Lung (tissue), 12 donors: ENCODE data around the gene PBRM1. TPM values are rescaled to one million over a fixed set of nuclear protein-coding genes. Genes with fewer than 3 reads are reported as not detected.

Experiments
- ATAC-seq: fragments of 200-7000 bp; cut with Tn5 transposase; one replicate; pipeline ENCODE4 v1.9.1; 2020; ENCODE audit warnings: moderate number of reproducible peaks; ENCODE audit not compliant: insufficient read depth, low FRiP score
- DNase-seq, 3 donors: peaks; one replicate each; pipeline ENCODE4 v3.0.0-alpha.2; 2013 to 2017
- H3K27ac ChIP-seq, 2 donors: one replicate each; pipeline ENCODE4 v1.5.1; 2013; ENCODE audit warnings: mild to moderate bottlenecking in 2 of 2, moderate library complexity in 2 of 2, control low read depth in 1 of 2, inconsistent platforms in 1 of 2, low read depth in 1 of 2, low read length in 1 of 2
- H3K27me3 ChIP-seq, 3 donors: one replicate each; pipeline ENCODE4 v1.5.1; 2013; ENCODE audit warnings: low read length in 2 of 3; ENCODE audit not compliant: control insufficient read depth in 3 of 3, insufficient read depth in 3 of 3
- H3K36me3 ChIP-seq, 4 donors: one replicate each; pipeline ENCODE4 v1.5.1; 2013; ENCODE audit warnings: low read length in 4 of 4, mild to moderate bottlenecking in 1 of 4, moderate library complexity in 1 of 4; ENCODE audit not compliant: control insufficient read depth in 4 of 4, insufficient read depth in 4 of 4
- H3K4me1 ChIP-seq, 5 donors: one replicate each; pipeline ENCODE4 v1.5.1; 2013; ENCODE audit warnings: low read length in 5 of 5, mild to moderate bottlenecking in 2 of 5, moderate library complexity in 1 of 5; ENCODE audit not compliant: control insufficient read depth in 5 of 5, insufficient read depth in 5 of 5
- H3K4me3 ChIP-seq: one replicate; pipeline ENCODE4 v1.5.1; 2013; ENCODE audit warnings: mild to moderate bottlenecking, control low read depth, moderate library complexity
- H3K9ac ChIP-seq, 2 donors: one replicate each; pipeline ENCODE4 v1.5.1; 2013; ENCODE audit warnings: low read length in 2 of 2, control low read depth in 1 of 2; ENCODE audit not compliant: insufficient read depth in 1 of 2
- H3K9me3 ChIP-seq, 4 donors: one replicate each; pipeline ENCODE4 v1.5.1; 2013; ENCODE audit warnings: low read length in 3 of 4, mild to moderate bottlenecking in 1 of 4, moderate library complexity in 1 of 4; ENCODE audit not compliant: control insufficient read depth in 4 of 4, insufficient read depth in 3 of 4
- WGBS, 2 donors: extraction: QIAGEN DNeasy Blood & Tissue Kit; methylation state at CpG; one replicate each; pipeline ENCODE4 v1.1.7; 2013; 5-methylcytosine and 5-hydroxymethylcytosine counted together
- polyA plus RNA-seq, 2 donors: library from polyadenylated mRNA; stranded (reverse); fragments of 200-250 nt; gene quantifications; one replicate each; pipeline ENCODE4 v1.2.1, GENCODE V29; 2013
- total RNA-seq, 2 donors: library from RNA; depleted of rRNA in 1 of 2; stranded (reverse); fragments of >200 nt in 1 of 2; gene quantifications; one replicate each; pipeline ENCODE4 v1.2.1, GENCODE V29; 2014 to 2021
- TF ChIP-seq, protein P1 (sequence below): IDR thresholded peaks from 2 replicates; pipeline ENCODE4 v1.5.1; 2012; ENCODE audit warnings: mild to moderate bottlenecking; ENCODE audit errors: control extremely low read depth, extremely low read depth
- donor health status: control.
- donor health status: control.
- donor health status: Bipolar disorder and iron deficiency.
- donor health status: healthy.
- donor health status: DM: yes; HTN: yes; CAD: no.

Gene PBRM1
- total and polyA plus RNA-seq, 4 donors: 9.8 to 92.8 (median 40.7) TPM

DNA sequence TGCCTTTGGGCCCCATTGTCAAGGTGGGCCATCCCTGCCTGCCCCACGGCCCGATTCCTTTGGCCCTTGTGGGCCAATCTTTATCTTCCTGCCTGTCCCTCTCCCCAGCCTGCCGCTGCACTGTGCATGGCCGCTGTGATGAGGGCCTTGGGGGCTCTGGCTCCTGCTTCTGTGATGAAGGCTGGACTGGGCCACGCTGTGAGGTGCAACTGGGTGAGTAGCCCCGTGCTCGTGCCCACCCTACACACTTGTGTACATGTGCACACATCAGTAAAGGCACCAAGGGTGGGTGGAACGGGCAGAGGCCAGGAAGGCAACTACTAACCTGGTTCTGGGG lies 164.3 kb downstream of the PBRM1 start:
- TF ChIP-seq, protein P1, sequence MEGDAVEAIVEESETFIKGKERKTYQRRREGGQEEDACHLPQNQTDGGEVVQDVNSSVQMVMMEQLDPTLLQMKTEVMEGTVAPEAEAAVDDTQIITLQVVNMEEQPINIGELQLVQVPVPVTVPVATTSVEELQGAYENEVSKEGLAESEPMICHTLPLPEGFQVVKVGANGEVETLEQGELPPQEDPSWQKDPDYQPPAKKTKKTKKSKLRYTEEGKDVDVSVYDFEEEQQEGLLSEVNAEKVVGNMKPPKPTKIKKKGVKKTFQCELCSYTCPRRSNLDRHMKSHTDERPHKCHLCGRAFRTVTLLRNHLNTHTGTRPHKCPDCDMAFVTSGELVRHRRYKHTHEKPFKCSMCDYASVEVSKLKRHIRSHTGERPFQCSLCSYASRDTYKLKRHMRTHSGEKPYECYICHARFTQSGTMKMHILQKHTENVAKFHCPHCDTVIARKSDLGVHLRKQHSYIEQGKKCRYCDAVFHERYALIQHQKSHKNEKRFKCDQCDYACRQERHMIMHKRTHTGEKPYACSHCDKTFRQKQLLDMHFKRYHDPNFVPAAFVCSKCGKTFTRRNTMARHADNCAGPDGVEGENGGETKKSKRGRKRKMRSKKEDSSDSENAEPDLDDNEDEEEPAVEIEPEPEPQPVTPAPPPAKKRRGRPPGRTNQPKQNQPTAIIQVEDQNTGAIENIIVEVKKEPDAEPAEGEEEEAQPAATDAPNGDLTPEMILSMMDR: no peak
- no peaks in the 10 kb centered on the region for H3K9me3 ChIP-seq
- peaks cover 0 to 36% (median 14%) of the 10 kb centered on the region in 4 donors for H3K36me3 ChIP-seq
- ATAC-seq (no peak), DNase-seq (no peak)
- no peak overlapping the region for H3K4me3 ChIP-seq
- H3K9ac ChIP-seq: no peak overlapping the region
- H3K27me3 ChIP-seq: no peaks in the 10 kb centered on the region
- WGBS, 2 donors: 93 to 95% methylated on average over 8 of the region's 8 CpGs
- peaks cover 0 to 20% (median 19%) of the 10 kb centered on the region in 5 donors for H3K4me1 ChIP-seq
- no peak overlapping the region for H3K27ac ChIP-seq

DNA sequence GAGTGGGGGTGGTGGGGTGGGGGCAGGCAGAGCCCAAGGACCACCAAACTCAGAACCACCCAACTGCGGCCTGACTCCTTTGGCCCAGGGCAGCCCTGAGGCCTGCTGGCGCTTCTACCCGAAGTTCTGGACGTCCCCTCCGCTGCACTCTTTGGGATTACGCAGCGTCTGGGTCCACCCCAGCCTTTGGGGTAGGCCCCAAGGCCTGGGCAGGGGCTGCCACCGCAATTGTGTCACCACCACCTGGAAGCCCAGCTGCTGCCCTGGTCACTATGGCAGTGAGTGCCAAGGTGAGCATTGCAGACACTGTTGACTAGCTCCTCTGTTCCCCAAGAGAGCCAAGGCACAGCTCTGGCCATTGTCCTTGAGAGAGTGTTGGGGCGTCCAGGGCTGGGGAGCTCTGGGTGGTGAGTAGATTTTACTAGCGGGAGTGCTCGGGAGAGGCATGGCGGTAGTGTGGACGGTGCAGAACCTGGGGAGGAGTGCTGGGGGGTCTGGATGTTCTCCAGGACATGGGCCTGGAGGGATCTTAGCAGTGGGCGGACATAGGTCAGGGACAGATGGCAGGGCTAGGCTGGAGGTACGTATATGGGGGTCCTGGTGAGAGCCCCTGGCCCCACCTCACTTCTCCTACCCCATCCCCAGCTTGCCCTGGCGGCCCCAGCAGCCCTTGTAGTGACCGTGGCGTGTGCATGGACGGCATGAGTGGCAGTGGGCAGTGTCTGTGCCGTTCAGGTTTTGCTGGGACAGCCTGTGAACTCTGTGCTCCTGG lies 164.8 kb downstream of the PBRM1 start:
- WGBS, 2 donors: 91 to 92% methylated on average over 20 of the region's 20 CpGs
- no peaks in the 10 kb centered on the region for H3K27me3 ChIP-seq
- ATAC-seq: no peak
- peaks cover 0 to 36% (median 11%) of the 10 kb centered on the region in 4 donors for H3K36me3 ChIP-seq
- no peaks in the 10 kb centered on the region for H3K9me3 ChIP-seq
- H3K27ac ChIP-seq: no peak overlapping the region
- peaks cover 0 to 19% (median 15%) of the 10 kb centered on the region in 5 donors for H3K4me1 ChIP-seq
- TF ChIP-seq, protein P1: no peak
- no peak overlapping the region for H3K4me3 ChIP-seq
- H3K9ac ChIP-seq: no peak overlapping the region
- DNase-seq: no peak

DNA sequence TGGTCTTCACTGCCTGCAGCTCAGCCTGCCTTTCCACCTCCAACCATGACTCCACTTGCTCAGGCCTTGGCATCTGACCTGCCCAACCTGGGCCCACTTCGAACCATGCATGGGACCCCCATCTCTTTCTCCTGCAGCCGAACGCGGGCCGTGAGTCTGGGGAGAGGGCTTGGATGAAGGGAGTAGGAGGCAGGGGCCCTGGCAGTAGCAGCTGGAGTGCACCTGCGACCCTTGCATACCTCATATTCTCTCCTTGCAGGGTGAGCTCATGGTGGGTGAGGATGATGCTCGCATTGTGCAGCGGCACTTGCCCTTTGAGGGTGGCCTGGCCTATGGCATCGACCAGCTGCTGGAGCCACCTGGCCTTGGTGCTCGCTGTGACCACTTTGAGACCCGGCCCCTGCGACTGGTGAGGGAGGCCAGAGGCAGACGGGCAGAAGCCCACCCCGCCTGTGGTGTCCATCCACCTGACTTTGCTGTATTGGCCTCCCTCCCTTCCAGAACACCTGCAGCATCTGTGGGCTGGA lies 165.5 kb downstream of the PBRM1 start:
- TF ChIP-seq, protein P1: no peak
- Histone ChIP-seq H3K9me3 (no peaks in the 10 kb centered on the region), H3K9ac (no peak overlapping the region), H3K36me3 (peaks cover 0 to 37% (median 11%) of the 10 kb centered on the region in 4 donors), H3K4me3 (no peak overlapping the region), H3K27ac (no peak overlapping the region), H3K4me1 (peaks cover 0 to 12% (median 8%) of the 10 kb centered on the region in 5 donors), H3K27me3 (no peaks in the 10 kb centered on the region)
- ATAC-seq: no peak
- 96% methylated on average over 14 of the region's 14 CpGs for WGBS, 2 donors
- DNase-seq: no peak
